ENCODE results near the gene ZSCAN10. TPM values are rescaled to one million over a fixed set of nuclear protein-coding genes. Genes with fewer than 3 reads are reported as not detected.
A peak's percentile ranks its signal among the peaks of the same experiment; 100 is the strongest.

Gene ZSCAN10
- total and polyA plus RNA-seq, 2 donors (not counting 3 experiments of a cell fraction or from before 2014, with no cell fraction given): not detected

DNA sequence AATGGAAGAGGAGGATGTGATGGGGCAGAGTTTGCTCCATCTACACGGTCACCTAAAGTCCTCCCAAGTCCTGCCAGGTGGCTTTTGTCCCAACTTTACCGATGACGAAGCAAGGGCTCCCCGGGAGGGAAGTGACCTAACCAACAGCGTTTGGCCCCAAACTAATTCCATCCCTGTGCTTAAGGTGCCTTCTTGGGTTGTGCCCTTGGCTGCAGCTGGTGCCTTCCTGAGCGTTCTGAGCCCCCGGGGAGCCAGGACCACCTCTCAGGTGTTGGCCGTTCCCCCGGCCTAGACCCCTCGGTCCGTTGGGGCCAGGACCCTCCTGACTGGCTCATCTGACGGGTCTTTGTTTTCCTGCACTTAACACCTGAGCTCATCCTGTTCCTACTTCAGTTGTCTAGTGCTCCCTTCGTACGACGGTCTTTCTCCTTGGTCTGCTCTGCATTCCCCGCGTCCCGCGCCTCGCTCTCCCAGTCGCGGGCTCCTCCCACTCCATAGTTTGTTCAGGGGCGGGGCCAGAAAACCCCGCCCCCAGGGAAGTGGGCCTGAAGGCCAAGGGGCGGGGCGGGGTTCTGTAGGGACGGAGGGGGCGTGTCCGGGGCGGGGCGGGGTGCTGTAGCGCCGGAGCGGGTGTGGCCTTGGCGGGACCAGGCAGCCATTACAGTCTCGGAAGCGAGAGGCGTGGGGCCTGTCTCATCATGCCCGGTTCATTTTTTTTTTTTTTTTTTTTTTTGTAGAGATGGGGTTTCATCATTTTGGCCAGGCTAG, 822 bp upstream of the ZSCAN10 start:
- FAIRE-seq (peak; percentile 93), DNase-seq (ENCODE audit: low read depth, low spot score) (peak; percentile 81)
- Histone ChIP-seq H4K20me1 (replicated peaks; ENCODE audit: control insufficient read depth, extremely low read depth, insufficient read depth, low read length) (no peaks in the 10 kb centered on the region), H3K9ac (replicated peaks; ENCODE audit: extremely low read depth, insufficient read depth, low read length) (no peak overlapping the region), H3K4me1 (ENCODE audit: control insufficient read depth, extremely low read depth, insufficient read depth, low read length) (peaks cover 26% of the 10 kb centered on the region), H2AFZ (ENCODE audit: low read depth, low read length) (peak overlapping the region; percentile 45), H3K9me1 (replicated peaks; ENCODE audit: control insufficient read depth, extremely low read depth, insufficient read depth, low read length) (no peaks in the 10 kb centered on the region), H3K36me3 (ENCODE audit: control insufficient read depth in 2 of 2, extremely low read depth in 1 of 2, insufficient read depth in 2 of 2, low read length in 2 of 2) (no peaks in the 10 kb centered on the region), H3K4me2 (ENCODE audit: insufficient read depth, low read length) (peak overlapping the region; percentile 1), H3K27ac (ENCODE audit: insufficient read depth, low read depth, low read length) (no peak overlapping the region), H3K9me3 (replicated peaks; ENCODE audit: control insufficient read depth, insufficient read depth, low read length) (no peaks in the 10 kb centered on the region), H3K27me3 (ENCODE audit: control insufficient read depth in 2 of 2, insufficient read depth in 2 of 2, low read length in 2 of 2) (peaks cover 0 to 2% of the 10 kb centered on the region in 2 experiments), H3K4me3 (replicated peaks in 1 of 3; ENCODE audit: insufficient read depth in 1 of 3, low read depth in 1 of 3, low read length in 3 of 3) (no peak overlapping the region), H3K79me2 (ENCODE audit: control insufficient read depth, insufficient read depth, low read length) (no peaks in the 10 kb centered on the region)
- BruUV-seq (replicated peaks): no TSS peak
- intact Hi-C loops (cut with micrococcal nuclease): loop anchor here (2.0 kb wide), 1 partner anchor 35 kb away; the partner anchor contains the start of gene ZNF213
- ChIA-PET POLR2A (no interaction called here), CTCF (interaction anchor here (3.4 to 4.8 kb wide), 2 partner anchors 29 to 41 kb away, joined by 29 to 49 read pairs; no protein-coding TSS in a partner anchor)
- dilution Hi-C loops (cut with MboI; ENCODE audit: extremely low pct_ligation_motif_present, low sequenced_read_pairs): no loop called here
- TF ChIP-seq POLR2A (IDR thresholded peaks at IDR 0.05; ENCODE audit: low read depth, low read length) (no peak), FOS (IDR thresholded peaks at IDR 0.05; ENCODE audit: borderline replicate concordance, insufficient read depth, low read length) (no peak), GATA2 (IDR thresholded peaks at IDR 0.05; ENCODE audit: insufficient read depth, insufficient read length, low read depth, low read length) (no peak), MYC (IDR thresholded peaks at IDR 0.05; ENCODE audit: low read depth, low read length) (no peak), EZH2 (IDR thresholded peaks at IDR 0.05; ENCODE audit: borderline replicate concordance, low read depth, low read length, severe bottlenecking) (no peak), POLR2AphosphoS5 (IDR thresholded peaks at IDR 0.05; ENCODE audit: insufficient read depth, low read depth, low read length) (no peak), JUN (IDR thresholded peaks at IDR 0.05; ENCODE audit: borderline replicate concordance, insufficient read depth, insufficient read length, low read depth) (no peak)
- TF ChIP-seq, protein P1, sequence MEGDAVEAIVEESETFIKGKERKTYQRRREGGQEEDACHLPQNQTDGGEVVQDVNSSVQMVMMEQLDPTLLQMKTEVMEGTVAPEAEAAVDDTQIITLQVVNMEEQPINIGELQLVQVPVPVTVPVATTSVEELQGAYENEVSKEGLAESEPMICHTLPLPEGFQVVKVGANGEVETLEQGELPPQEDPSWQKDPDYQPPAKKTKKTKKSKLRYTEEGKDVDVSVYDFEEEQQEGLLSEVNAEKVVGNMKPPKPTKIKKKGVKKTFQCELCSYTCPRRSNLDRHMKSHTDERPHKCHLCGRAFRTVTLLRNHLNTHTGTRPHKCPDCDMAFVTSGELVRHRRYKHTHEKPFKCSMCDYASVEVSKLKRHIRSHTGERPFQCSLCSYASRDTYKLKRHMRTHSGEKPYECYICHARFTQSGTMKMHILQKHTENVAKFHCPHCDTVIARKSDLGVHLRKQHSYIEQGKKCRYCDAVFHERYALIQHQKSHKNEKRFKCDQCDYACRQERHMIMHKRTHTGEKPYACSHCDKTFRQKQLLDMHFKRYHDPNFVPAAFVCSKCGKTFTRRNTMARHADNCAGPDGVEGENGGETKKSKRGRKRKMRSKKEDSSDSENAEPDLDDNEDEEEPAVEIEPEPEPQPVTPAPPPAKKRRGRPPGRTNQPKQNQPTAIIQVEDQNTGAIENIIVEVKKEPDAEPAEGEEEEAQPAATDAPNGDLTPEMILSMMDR (IDR thresholded peaks at IDR 0.05; ENCODE audit: extremely low read depth in 1 of 2, insufficient read depth in 1 of 2, low read depth in 1 of 2, low read length in 2 of 2): no peak
- TF ChIP-seq, protein P2, sequence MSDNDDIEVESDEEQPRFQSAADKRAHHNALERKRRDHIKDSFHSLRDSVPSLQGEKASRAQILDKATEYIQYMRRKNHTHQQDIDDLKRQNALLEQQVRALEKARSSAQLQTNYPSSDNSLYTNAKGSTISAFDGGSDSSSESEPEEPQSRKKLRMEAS (IDR thresholded peaks at IDR 0.05; ENCODE audit: insufficient read depth, insufficient read length): no peak
